HG03521 (cell line): Measurements from ENCODE around the gene TUBB1.

ENCODE experiments used
- ATAC-seq: cut with Tn5 transposase; IDR thresholded peaks from one replicate; pipeline ENCODE4 v1.9.1; 2021; ENCODE audit warnings: mild to moderate bottlenecking, moderate library complexity; ENCODE audit not compliant: unreplicated experiment

Gene TUBB1

DNA sequence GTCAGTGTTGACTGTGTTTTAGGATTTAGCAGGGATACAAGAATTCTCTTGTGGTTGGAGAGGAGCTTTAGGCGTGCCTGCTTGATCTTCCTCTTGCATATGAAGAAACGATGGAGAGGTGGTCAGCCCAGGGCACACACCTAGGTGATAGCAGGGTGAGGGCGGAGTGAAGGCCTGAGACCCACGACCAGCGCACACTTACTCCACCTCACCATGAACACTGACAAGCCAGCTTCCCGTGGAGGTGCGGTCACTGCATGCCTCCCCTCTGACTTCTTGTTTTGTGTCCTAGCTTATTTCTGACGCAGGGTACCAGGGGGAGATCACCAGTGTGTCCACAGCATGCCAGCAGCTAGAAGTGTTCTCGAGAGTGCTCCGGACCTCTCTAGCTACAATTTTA lies 30.0 kb upstream of the TUBB1 start:
- no peak for ATAC-seq

DNA sequence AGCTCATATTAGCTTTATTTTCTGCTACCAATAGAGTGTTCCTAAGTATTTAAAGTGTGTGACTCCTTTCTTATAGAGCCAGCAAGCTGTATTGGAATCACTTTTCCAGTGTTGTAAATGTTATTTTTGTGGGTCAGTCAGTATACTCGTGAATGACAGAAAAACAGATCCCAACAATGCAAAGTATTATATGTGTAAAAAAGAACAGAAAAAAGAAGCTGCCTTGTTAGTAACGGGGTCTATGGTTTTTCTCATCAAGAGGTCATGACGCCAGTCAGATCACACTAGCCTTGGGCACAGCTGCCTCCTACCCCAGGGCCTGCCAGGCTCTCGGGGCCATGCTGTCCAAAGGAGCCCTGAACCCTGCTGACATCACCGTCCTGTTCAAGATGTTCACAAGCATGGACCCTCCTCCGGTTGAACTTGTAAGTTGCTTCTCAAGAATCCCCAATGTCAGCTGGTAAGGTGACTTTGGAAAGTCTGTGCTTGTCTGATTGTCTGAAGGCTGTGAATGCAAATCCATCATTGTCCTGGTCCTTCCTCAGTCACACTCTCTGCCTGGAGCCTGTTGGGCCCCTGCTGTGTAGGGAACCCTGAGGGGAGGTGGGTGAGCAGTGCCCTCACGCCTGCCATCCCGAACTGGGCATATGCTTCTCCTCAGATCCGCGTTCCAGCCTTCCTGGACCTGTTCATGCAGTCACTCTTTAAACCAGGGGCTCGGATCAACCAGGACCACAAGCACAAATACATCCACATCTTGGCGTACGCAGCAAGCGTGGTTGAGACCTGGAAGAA lies 28.4 kb upstream of the TUBB1 start:
- no peak for ATAC-seq

DNA sequence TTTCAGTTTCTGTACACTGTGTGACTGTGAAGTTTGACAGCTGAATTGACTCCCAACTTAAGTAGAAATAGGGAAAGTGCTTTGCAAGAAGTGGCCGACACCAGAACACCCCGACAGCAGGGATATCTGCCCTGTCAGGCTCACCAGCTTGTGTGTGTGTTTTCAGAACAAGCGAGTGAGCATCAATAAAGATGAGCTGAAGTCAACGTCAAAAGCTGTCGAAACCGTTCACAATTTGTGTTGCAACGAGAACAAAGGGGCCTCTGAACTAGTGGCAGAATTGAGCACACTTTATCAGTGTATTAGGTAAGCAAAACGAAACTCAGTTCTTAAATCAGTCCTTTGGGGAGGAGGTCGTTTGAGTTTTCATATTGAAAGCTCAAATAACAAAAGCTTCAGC lies 27.5 kb upstream of the TUBB1 start:
- ATAC-seq, result no peak

DNA sequence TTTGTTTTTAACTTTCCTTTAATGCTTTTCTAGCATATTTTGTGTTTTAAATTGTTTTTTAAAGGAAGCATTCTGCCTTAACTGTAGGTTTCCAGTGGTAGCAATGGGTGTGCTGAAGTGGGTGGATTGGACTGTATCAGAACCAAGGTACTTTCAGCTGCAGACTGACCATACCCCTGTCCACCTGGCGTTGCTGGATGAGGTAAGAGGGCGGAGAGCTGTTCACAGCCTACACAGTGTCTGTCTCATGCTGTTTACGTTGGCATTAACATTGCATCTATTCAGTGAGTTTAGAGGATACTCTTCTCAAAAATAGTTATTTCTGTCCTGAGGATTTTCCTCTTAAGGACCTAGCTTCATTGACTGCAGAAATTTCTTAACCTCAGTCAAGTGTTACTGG lies 26.3 kb upstream of the TUBB1 start:
- no peak for ATAC-seq

DNA sequence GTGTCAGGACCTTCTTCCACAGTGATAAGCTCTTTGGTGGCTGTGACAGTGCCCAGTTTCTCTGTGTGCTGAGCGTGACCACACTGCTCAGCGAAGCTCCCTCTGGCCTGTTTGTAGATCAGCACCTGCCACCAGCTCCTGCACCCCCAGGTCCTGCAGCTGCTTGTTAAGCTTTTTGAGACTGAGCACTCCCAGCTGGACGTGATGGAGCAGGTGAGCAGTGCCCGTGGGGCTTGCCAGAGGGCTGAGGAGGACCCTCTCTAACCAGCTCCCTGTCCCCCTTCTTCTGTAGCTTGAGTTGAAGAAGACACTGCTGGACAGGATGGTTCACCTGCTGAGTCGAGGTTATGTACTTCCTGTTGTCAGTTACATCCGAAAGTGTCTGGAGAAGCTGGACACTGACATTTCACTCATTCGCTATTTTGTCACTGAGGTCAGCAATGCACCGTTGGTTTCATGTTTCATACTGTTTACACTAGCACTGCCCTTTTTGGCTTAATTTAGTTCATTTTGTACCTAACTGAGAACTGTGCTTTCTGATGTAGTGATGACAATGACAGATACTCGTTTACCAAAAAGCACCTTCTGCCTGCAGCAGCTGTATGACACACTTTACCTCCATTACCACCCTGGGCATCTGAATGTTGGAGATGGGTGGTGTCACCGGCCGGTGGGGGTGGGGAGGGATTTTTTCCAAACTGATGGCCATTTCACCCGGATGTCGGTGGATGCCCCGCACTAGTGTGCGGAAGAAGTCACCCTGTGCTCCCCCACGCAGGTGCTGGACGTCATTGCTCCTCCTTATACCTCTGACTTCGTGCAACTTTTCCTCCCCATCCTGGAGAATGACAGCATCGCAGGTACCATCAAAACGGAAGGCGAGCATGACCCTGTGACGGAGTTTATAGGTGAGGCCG lies 25.6 kb upstream of the TUBB1 start:
- no peak for ATAC-seq

DNA sequence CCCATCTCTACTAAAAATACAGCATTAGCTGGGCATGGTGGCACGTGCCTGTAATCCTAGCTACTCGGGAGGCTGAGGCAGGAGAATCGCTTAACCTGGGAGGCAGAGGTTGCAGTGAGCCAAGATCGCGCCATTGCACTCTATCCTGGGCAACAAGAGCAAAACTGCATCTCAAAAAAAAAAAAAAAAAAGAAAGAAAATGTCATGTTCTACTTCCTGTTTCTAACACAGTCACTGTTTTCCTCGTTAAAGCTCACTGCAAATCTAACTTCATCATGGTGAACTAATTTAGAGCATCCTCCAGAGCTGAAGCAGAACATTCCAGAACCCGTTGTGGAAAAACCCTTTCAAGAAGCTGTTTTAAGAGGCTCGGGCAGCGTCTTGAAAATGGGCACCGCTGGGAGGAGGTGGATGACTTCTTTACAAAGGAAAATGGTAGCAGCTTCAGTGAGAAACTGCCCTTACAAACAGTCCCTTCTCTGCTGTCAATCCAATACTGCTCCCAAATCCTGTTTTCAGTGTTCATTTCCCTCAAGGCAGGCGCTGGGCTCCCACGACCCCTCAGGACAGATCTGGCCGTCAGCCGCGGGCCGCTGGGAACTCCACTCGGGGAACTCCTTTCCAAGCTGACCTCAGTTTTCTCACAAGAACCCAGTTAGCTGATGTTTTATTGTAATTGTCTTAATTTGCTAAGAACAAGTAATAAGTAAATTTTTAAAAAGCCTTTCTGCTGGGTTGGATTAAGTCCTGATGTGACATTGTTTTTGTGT lies 24.7 kb upstream of the TUBB1 start:
- no peak for ATAC-seq

DNA sequence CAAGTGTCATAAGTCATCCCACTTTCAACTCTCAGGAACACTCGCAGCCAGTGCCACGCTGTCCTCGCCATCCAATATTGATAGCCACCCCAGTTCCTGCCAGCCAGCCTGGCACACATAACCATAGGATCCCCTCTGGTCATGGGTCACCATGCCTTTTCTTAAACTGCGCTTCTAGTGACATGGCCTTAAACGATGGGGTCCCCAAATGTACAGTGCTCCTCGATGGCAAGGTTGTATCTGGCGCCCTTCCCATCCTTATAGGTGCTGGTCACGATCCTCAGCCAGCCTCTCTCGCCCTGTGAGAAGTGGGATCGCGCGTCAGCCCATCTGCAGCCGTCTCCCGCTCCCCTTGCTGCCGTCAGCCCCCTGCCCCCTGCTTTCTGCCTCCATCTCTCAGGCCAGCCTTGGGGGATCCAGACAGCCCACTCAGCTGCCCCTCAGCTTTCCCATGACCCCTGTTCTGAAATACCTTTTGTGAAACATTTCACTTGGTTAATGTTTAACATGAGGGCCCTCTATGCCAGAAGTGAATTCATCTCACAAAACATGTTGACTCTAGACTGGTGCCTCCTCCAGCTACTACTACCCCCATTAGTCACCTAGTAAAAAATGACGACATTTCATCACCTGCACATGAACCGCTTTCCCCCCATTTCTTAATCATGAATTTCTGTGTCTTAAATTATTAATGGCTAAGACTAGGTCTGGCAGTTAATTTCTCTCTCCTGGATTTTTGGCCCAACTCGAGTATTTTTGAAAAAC lies 23.6 kb upstream of the TUBB1 start:
- ATAC-seq, result no peak

DNA sequence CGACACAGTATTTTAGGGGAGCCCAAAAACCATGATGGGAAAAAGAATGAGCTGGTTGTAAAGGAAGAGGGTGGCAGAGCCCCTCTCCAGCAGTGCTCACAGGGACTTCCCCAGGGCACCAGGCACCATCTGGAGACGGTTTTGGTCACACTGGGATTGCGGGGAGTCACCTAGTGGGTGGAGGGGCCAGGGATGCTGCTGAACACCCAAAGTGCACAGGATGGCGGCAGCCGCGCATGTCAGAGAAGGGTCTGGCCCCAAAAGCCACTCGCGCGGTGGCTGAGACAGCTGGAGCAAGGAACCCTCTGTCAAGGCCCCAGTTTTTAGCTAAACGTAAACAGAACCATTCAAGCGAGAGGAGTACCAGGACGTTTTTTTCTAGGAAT lies 23.0 kb upstream of the TUBB1 start:
- no peak for ATAC-seq

DNA sequence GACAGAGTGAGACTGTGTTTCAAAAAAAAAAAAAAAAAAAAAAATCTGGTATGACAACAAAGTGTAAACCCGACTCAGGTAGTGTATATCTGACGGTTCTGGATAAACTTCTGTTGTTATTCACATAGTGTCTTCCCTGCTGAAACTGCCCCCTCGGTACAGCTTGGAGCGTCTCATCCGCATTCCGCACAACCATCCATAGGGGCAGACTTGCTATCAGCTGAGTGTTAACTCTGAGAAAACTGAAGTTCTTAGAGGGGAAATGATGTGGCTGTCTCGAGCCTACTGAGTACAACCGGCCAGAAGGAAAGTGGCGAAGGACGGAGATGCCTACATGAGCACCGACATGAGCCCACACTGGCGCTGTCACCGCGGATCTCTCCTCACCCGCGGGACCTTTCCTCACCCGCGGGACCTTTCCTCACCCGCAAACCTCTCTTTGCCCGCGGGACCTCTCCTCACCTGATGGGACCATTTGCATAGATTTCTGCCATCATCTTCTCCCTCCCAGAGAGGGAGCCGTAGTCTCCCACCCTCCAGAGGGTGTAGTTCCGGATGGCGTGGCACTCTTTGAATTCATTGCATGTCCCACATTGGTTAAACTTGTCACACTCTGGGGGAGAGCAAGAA lies 22.0 kb upstream of the TUBB1 start:
- ATAC-seq, result no peak

DNA sequence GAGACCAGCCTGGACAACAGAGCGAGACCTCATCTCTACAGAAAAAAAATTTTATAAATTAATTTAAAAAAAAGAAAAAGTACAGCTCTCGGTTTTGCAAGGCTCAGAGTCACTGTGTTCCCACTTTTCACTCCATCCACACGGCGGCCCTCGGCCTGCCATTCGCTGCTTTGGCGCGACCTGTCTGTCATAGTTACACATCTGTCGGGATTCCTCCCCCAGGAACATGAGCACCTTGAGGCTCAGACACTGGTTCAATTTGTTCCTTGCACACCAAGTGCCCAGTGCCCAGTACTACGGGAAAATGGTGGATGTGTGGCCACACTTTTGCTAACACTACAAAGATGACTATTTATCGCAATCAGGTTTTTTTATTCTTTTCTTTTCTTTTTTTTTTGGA lies 20.6 kb upstream of the TUBB1 start:
- ATAC-seq, result no peak

DNA sequence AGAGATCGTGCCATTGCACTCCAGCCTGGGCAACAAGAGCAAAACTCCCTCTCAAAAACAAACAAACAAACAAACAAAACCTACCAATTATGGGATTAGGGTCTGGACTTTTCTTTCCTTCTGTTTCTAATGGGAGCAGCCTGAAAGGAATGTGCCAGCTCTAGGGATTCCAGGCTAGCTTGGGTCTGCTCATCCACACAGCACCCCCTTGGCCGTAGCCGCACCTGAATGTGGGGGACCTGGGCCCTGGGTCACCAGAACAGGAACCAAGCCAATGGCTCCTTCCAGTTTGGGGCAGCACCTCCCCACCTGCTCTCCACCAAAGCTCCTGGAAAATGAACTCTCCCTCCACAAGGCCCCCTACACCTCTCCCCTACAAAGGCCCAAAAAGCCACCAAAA lies 18.9 kb upstream of the TUBB1 start:
- ATAC-seq, result no peak

DNA sequence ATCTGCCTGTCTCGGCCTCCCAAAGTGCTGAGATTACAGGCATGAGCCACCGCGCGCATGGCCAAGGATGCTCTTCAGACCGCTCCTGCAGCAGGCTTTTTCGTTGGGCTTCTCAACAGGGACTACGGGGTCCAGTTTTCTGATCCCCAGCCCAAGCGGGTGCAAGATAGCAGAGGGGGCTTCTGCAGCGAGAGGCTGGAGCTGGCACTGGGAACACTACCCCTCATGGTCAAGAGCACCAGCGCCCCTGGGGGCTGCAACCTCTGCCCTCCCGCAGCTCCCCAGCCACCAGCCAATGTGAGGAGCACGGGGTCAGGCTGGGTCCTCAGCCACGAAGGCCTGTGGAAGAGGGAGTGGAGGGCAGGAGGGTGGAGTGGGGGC lies 18.2 kb upstream of the TUBB1 start:
- no peak for ATAC-seq

DNA sequence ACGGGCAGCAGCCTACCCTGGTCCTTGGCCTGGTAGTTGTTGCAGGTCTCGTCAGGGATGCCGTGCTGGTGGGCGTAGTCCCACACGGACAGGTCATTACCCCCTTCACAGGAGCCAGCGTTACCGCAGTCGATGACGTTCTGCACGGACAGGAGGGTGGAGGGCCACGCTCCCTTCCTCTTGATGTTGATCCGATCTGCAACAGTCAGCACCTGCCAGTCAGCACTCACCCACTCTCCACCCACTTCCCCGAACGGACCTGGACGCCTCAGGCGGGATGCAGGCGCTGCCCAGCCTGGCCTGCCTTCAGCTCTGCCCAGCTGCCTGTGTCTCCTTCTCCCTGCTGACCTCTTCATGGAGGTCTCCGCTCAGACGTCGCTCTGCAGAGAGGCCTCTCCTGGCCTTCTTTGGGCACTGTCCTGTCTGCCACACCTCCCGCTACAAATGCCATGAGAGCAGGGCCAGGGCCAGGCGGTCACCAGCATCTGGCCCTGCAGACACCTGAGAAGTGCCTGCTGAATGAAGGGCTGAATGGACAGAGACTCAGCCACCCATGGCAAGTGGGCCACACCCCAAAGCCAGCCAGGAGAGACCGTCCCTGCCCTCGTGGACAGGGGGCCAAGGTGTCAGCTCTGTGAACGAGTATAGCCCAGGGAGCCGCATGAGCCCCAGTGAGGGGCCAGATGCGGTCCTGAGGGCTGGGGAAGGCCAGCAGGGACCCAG lies 17.6 kb upstream of the TUBB1 start:
- ATAC-seq, result no peak

DNA sequence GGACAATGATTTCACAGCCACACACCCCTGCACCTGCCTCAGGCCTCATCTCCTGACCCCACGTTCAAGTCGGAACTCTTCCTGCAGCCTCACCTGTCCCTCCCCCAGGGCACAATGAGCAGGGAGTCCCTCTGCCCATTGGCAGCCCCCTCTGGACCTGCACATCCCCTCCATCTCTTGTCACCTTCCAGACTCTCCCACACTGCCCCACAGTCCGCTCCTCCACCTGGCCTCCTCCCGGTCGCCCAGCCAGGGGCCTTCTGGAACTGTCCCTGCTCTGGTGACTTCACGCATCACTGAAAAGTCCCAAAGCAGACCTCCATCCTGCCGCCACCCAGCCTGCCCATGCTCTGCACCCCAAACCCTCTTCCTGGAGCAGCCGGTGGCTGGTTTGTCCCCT lies 16.8 kb upstream of the TUBB1 start:
- no peak for ATAC-seq

DNA sequence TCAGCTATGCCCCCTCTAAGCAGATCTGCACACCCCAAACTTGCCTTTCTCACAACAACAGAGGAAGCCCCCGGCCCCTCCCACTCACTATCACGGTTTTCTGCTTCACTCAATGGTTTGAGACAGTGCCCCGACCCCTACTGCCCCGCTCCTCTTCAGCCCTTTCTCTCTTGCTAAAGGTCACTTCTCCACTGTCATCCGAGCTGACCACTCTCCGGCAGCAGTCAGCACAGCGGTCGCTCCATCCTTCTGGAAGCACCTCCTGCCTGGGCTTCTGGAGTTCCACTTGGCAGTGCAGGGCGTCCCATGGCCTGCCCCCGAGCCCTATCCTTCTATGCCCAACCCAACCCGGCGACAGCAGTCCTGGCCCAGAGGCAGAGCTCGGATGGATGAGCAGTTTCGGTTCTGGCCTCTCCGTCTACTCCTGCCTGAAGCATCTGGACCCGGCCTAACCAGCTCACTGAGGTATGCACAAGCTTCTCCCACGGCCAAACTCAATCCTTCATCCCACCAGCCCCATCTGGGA lies 16.3 kb upstream of the TUBB1 start:
- ATAC-seq, result no peak

DNA sequence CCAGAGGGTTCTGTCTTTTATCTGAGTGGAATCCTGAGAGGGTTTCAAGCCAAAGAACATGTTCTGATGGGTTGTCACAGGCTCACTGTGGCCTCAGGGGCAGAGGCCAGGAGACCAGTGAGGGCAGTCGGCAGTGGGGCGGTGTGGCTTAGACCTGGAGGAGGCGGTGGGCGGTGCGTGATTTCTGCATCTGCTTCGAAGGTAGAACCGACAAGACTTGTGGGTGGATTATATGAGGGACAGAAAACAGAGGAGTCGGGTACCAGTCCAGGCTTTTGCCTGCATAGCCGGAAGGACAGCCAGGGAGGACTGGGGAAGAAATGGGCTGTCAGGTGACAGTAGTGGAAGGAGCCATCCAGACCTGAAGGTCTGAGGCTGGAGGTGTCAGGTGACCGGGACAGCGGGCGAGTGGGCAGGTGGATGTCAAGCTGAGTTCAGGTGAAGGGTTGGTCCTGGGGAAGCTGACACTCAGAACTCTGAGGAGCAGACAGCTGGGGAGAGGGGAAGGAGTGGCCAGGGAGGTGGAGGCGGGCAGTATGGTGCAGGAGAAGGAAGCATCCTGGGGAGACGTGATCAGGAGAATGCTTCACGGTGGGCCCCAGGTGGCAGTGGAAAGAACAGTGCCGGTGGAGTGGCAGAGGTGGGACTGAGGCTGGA lies 15.3 kb upstream of the TUBB1 start:
- ATAC-seq, result no peak

DNA sequence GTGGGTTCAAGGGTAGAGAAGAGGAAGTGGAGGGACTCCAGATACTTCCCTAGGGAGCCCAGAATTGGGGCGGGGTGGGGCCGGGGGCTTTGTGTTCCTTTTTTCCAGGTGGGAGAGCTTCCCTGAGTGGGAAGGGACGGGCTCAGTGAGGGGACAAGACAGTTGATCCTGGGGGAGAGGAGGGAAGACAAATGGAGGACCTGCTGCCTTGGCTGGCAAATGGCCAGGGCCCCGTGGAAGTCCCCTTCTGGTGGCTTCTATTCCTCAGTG lies 14.8 kb upstream of the TUBB1 start:
- no peak for ATAC-seq

DNA sequence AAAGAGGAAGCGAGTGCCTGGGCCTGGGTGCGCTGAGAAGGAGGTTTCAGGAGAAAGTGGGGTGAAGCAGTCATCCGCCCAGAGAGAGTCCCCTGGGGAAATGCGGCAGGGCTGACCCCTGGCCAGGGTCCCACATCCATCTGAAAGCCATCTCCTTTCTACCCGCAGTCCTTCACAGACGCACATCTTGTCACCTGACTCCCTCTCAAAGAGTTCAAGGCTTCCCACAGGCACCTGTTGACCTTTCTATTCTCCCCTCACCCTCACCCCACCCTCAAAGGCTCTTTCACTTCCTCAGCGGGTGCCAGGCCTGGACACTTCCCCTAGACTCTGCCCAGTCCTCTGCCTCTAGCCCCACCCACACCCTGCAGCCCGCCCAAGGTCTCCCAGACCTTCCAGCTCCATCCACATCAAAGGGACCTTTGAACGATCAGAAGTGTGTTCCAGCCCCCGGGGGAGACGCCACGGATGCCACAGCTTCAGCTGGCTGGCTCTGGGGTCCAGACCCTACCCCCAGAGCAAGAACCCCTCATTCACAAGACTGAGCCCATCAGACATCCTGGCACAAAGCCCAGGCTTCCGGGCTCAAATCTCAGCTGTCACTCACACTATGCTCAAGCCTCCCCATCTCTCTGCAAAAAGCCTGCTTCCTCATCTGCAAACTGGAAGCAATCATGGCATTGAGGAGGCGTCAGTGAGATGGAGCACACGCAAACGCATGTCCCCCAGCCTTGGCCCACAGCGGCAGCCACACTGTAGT lies 14.3 kb upstream of the TUBB1 start:
- peak; percentile 49 for ATAC-seq
